GM21526 (cell line): ENCODE results near the gene SPRYD4.
A peak's percentile ranks its signal among the peaks of the same experiment; 100 is the strongest.
"Not testable (repeated sequence)": the region's sequence is repeated elsewhere in the genome, so short reads cannot be mapped to it uniquely, and the experiment has no call there.

Experiments used
- ATAC-seq: cut with Tn5 transposase; IDR thresholded peaks from one replicate; pipeline ENCODE4 v1.9.1; 2021; ENCODE audit warnings: moderate library complexity; ENCODE audit not compliant: unreplicated experiment, low FRiP score

Gene SPRYD4

GRCh38 chr12:56468216-56469006, at the start of gene SPRYD4:
SPRYD4 (plus strand) TSS chr12:56468578; CDS start chr12:56468592, 14 bp downstream.
- ATAC-seq: peak; percentile 81

DNA sequence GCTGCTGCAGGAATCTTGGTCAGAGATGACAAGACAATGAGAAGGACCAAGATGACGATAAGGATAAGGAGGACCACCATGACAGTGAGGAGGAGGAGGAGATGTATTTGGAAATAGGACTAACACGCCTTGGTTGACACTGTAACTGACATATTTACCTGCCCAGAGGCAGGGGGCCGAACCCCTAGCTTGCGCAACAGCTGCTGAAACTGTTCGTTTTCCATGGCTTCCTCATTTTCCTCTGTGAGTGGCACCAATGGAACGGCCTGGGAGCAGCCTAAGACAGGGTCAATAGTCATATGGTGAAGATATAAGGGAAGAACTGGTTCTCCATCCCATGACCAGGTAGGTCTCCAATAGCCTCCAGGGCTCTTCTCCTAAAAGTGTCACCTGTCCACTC, 48.0 kb upstream of the SPRYD4 start:
- ATAC-seq: no peak

GRCh38 chr12:56425193-56425592, 43.2 kb upstream of the SPRYD4 start:
- ATAC-seq: no peak

GRCh38 chr12:56425940-56426438, 42.4 kb upstream of the SPRYD4 start:
- ATAC-seq: no peak

DNA sequence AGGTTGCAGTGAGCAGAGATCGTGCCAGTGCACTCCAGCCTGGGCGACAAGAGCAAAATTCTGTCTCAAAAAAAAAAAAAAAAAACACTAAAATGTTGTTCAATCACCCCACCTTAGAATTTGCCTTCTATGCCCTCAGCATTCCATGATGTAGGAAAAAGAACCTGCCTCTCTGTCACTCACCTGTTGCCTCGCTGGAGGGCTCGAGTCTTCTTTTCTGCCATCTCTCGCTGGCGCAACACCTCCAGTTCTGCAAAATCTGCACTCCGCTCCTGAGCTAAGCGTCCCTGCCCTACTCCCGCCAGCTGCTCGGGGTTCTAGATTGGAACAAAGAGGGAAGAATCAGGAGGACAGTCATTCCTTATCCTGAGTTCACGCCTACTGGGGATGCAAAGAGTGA, 37.1 kb upstream of the SPRYD4 start:
- no peak for ATAC-seq

DNA sequence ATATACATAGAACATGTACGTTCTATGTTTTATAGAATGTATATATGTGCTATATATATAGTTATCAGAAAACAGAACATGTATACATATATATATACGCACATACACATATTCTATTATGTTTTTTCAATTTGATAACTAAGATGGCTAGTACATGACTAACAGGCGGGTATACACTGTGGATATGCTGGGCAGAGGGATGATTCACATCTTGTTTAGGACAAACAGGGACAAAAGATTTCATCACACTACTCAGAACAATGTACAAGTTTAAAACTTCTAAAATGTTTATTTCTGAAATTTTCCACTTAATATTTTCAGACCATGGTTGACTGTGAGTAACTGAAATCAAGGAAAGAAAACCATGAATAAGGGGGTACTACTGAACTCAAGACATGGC, 36.5 kb upstream of the SPRYD4 start:
- no peak for ATAC-seq

DNA sequence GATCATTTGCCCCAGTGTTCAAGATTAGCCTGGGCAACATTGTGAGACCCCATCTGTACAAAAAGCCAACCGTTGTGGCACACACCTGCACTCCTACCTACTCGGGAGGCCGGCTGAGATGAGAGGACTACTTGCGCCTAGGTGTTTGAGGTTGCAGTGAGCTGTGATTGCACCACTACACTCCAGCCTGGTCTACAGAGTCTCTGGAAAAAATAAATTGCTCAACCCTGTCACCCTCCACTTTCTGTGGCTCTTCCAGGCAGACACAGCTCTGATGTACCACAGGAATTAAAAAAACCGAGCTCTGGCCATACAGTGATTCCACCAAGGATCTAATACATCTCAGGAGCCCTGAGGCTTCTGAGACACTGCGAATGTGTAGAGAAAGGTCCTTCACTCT, 33.5 kb upstream of the SPRYD4 start:
- ATAC-seq: no peak

- ATAC-seq: no peak
These were observed 30.8 kb upstream of the SPRYD4 start for GRCh38 chr12:56437430-56438176.

- not testable (repeated sequence) for ATAC-seq
These were observed 25.2 kb upstream of the SPRYD4 start for GRCh38 chr12:56443208-56443607.

- ATAC-seq: peak; percentile 84
These were observed 19.3 kb upstream of the SPRYD4 start, which contains the start of gene TIMELESS for GRCh38 chr12:56448860-56449621. TIMELESS (minus strand) TSS chr12:56449426; CDS start chr12:56434170, 15,256 bp downstream.

DNA sequence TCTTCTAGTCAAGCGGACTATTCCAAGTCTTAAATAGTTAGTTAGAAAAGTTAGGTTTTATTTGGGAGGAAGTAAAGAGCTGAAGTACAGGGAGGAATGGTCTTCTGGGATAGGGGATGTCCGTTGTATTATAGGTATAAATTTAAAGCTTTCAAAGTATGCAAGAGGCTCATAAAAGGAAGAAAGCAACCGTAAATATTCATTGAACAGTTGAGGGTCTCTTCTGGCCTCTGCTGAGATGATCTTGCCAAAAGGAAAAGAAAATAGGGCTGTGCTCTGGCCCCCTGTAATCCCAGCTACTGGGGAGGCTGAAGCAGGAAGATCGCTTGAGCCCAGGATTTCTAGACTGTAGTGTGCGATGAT, 18.8 kb upstream of the SPRYD4 start:
- ATAC-seq: no peak

- ATAC-seq: no peak
These were observed 18.1 kb upstream of the SPRYD4 start for GRCh38 chr12:56450241-56450640.

DNA sequence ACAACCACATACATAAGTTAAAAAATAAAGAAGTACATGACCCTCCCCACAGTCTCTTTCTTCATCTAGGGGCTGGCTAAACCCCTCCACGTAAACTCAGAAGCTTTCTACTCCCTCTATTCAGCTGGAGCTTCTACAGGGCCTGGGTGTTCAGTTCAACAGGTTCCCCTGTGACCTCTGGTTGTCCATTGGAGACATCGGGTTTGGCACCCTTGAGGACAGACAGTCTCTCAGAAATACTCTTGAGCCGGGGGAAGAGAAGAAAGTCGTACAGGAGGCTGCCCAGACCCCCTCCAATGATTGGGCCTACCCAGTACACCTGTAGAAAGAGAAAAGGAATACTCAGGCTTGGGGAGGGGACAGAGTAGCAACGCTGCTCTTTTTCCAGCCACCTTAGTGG, 17.2 kb upstream of the SPRYD4 start:
- no peak for ATAC-seq

DNA sequence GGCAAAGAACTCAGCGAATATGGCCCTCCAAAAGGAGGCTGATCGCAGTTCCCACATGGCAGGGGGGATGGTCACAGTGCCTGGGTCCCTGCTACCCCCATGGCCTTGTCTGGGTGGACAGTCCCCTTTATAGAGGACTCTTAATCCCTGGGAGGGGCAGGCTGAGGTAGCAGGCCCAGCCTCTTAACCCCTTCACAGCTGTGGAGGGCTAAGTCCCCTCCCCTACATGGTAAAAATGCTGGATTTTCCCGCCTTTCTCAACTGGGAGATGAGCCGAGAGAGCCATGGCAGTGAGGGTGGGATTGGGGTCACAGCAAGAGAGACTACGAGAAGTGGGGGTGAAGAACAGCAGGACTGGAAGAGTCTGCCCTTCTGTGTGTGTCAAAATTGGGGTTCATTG, 13.8 kb upstream of the SPRYD4 start, which contains the start of gene MIP:
Gene MIP, minus strand, starts transcription at position 101 of the 400 bp plus-strand sequence. Its CDS starts 44 bp downstream, at position 57.
- no peak for ATAC-seq

DNA sequence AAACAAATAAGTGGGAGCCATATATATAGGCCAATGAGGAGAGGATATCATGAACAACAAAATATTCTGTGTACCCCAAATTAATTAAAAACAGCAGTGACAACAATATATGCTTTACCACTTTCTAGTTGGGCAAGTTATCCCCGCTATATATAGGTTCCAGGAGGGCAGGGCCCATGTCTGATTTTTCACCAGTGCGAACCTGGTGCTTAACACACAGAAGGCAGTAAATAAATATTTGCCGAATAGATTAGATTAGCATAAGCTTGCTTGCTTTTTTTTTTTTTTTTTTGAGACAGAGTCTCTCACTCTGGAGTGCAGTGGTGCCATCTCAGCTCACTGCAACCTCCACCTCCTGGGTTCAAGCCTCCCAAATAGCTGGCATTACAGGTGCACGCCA, 10.6 kb upstream of the SPRYD4 start:
- ATAC-seq: no peak

- ATAC-seq: no peak
These were observed 6.9 kb upstream of the SPRYD4 start for GRCh38 chr12:56461235-56462159.

DNA sequence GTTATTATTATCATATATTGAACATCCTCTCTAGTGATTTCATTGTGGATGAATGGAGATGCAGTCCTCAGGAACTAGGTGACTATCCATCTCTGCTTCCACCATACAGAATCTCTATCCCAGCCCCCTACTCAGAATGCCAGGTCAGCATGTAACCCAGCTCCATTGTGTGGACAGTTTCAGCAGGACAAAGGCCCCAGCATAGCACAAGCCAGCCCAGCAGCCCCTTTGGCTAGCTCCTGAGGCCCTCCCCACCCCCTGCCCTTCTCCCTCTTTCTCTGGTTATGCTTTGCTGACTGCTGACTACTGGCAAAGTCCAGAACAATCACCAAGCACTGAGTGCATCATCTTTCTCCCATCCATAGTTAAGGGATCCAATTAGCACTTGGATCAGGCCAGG, 5.8 kb upstream of the SPRYD4 start:
- ATAC-seq: no peak

DNA sequence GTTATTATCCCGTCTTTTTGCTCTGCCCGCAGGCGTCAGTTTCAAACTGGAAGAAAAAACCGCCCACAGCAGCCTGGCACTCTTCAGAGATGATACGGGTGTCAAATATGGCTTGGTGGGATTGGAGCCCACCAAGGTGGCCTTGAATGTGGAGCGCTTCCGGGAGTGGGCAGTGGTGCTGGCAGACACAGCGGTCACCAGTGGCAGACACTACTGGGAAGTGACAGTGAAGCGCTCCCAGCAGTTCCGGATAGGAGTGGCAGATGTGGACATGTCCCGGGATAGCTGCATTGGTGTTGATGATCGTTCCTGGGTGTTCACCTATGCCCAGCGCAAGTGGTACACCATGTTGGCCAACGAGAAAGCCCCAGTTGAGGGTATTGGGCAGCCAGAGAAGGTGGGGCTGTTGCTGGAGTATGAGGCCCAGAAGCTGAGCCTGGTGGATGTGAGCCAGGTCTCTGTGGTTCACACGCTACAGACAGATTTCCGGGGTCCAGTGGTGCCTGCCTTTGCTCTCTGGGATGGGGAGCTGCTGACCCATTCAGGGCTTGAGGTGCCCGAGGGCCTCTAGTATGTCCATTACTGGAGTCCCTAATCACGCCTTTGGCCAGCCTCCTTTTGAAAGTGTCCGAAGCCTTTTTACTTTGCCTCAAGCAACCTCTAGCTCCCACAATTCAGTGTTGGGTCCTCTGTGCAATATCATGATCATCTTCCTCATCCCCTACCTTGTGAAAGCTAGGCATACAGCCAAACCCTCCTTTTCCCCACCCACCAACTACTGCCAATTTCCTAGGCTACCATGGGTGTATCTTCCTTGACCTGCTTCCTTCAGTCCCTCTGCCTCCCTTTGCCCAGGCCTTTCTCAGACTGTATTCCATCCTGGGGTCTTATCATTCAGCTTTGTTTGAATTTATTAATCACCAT, 891 bp downstream of the SPRYD4 start:
- ATAC-seq: no peak

DNA sequence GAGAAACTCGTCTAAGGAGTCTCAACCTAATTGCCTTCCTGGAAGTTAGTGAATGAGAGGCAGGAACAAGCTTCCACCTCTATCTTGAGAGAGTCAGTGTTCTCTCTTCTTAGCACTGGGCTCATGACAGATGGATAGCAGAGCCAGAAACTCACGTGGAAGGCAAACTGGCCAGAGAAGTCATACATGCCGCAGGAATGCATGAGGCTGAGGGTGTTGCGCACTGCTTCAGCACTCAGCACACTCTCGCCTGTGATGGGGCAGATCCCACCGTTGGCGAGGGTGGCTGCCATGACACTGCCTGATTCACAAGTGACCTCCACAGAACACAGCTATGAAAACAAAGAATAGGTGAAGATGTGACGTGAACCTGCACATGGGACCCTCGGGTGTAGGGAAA, 6.0 kb downstream of the SPRYD4 start:
- ATAC-seq: no peak
